HG03354 (cell line): ENCODE measurements around the gene PRSS56.
"Not testable (repeated sequence)": the region's sequence is repeated elsewhere in the genome, so short reads cannot be mapped to it uniquely, and the experiment has no call there.

Experiments
- ATAC-seq: cut with Tn5 transposase; IDR thresholded peaks from one replicate; pipeline ENCODE4 v1.9.1; 2021; ENCODE audit warnings: mild to moderate bottlenecking; ENCODE audit not compliant: unreplicated experiment, poor library complexity, severe bottlenecking

PRSS56 gene

DNA sequence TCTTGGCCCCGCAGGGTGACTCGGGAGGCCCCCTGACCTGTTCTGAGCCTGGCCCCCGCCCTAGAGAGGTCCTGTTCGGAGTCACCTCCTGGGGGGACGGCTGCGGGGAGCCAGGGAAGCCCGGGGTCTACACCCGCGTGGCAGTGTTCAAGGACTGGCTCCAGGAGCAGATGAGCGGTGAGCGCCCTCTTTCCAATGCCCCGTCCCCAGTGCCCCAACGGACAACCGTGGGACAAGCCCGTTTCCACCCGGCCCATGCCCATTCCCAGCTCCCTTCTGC is 3.2 kb downstream of the PRSS56 start:
- no peak for ATAC-seq

GRCh38 chr2:232523682-232524597 is 3.8 kb downstream of the PRSS56 start:
- no peak for ATAC-seq

- no peak for ATAC-seq
Measured at GRCh38 chr2:232524771-232525170, 4.6 kb downstream of the PRSS56 start.

GRCh38 chr2:232525199-232525598 is 5.0 kb downstream of the PRSS56 start:
- ATAC-seq = no peak

GRCh38 chr2:232525791-232526371 is 5.7 kb downstream of the PRSS56 start, which contains the start of gene CHRND:
Gene CHRND (plus strand): TSS chr2:232526160. CDS start chr2:232526216, 56 bp downstream.
- ATAC-seq = no peak

DNA sequence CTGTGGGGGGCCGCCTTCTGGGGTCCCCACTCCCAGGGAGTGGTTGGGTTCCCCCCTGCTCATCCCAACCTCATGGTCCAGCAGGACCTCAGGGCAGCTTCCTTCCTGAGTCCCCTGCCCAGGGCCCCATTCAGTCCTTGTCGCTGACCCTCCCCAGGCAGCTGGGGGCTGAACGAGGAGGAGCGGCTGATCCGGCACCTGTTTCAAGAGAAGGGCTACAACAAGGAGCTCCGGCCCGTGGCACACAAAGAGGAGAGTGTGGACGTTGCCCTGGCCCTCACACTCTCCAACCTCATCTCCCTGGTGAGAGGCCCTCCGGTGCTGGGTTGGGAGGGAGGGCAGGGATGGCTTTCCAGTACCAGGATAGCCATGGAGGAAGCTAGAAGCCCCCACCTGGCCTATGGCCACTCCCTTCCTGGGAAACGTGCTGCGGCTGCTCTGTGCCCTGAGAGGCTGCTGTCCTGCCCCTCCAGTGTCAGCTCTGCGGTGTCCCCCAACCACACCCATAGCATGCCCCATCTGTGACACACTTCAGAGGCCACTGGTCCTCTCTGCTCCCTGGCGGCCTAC is 6.3 kb downstream of the PRSS56 start:
- no peak for ATAC-seq

- ATAC-seq = no peak
Measured at GRCh38 chr2:232527905-232528470, 7.8 kb downstream of the PRSS56 start.

DNA sequence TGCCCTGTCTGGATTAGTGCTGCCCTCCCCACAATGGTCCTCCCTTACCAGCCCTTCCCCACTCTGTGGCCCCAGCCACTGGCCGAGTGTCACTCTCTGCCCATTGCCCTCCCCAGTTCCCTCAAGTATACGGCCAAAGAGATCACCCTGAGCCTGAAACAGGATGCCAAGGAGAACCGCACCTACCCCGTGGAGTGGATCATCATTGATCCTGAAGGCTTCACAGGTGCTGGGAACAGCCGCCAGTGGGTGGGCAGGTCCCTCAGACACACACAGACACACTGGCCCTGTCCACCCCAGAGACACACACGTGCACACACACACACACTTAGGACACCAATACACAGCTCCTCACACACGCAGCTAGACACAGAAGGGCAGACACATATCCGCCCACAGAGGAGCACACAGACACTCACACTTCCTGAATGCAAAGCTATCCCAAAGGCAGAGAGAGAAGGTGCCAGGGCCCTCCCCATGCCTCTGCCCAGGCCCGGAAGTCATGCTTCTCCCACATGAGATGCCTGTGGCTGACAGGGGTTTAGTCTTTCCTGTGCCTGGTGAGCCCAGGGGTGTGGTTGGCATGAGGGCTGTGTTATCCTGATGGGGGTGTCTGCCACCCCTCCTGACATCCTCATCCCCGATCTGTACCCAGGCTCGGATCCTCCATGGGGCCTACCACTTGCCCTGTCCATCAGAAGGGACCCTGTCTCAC is 8.7 kb downstream of the PRSS56 start:
- no peak for ATAC-seq

- ATAC-seq = no peak
Measured at GRCh38 chr2:232529806-232530547, 9.8 kb downstream of the PRSS56 start.

DNA sequence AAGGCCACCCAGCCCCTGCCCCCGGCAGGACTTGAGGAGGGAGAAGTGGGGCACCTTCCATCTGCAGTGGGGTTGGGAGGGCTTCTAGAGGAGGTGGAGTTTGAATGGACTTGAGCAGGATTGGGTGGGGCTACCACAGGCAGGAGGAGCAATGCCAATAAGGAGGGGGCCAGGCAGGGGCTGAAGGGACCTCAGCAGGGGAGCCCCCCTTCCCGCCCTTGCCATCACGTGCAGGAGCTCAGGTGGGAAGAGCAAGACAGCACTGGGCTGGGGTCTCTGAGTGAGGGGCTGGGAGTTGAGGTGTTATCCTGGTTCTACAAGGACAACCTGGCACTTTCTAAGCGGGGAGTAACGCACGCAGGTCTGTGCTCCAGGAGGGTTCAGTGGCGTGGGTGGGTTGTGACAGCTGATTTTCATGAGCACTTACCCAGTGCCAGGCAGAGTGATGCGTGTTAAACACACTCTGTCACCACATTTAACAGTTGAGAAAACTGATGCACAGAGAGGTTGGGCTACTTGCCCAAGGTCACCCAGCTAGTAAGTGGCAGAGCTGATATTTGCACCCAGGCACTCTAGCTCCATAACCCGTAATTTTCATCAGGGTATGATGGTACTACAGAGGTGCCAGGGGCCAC is 10.6 kb downstream of the PRSS56 start:
- no peak for ATAC-seq

DNA sequence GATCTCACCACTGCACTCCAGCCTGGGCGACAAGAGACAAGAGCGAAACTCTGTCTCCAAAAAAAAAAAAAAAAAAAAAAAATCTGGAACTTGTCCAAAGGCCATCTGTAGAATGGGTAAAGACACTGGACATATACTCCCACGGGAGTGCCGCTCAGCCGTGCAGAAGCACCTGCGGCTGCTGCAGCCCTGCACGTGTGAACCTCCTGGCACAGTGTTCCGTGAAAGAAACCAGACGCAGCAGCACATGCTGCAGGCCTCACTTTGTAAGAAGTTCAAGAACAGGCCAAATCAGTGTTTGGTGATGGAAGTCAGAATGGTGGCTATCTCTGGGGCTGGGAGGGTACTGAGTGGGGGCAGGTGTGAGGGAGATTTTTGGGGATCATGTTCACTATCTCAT is 12.2 kb downstream of the PRSS56 start:
- ATAC-seq = no peak

DNA sequence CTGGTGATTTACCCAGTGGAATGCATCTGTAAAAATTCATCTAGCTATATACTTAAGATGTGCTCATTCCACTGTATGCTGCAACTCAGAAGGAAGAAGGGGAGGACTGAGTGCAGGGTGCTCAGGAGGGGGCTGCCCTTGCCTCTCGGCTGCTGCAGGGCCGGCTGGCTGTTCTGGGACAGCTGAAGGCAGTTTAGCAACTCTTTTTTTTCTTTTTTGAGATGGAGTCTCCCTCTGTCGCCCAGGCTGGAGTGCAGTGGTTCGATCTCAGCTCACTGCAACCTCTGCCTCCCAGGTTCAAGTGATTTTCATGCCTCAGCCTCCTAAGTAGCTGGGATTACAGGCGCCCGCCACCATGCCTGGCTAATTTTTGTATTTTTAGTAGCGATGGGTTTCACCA is 12.6 kb downstream of the PRSS56 start:
- ATAC-seq = not testable (repeated sequence)

GRCh38 chr2:232533944-232534710 is 13.9 kb downstream of the PRSS56 start:
- ATAC-seq = no peak

DNA sequence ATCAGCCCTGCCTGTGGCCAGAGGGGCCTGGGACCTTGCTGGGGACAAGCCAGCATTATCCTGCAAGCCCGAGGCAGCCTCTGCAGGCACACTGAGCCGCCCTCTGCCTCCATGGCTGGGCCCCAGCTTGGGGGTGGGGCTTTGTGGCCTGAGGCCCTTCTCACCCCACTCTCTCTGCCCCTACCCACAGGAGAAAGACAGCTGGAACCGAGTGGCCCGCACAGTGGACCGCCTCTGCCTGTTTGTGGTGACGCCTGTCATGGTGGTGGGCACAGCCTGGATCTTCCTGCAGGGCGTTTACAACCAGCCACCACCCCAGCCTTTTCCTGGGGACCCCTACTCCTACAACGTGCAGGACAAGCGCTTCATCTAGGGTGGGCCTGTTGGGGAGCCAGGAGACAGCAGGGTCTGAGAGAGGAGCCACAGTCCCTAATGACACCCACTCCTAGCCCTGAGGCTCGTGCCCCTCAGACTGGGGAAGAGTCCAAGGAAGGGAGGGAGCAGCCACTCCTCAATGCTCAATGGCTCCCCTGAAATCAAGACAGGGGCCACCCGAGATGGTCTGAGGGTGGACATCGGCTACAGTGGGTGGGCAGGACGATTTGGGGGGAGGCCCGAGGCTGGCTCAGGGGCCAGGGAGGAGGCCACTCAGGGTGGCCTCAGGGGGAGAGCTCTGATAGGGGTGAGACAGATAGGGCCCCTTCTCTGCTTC is 14.9 kb downstream of the PRSS56 start:
- no peak for ATAC-seq

GRCh38 chr2:232535761-232536530 is 15.8 kb downstream of the PRSS56 start:
- ATAC-seq = no peak

DNA sequence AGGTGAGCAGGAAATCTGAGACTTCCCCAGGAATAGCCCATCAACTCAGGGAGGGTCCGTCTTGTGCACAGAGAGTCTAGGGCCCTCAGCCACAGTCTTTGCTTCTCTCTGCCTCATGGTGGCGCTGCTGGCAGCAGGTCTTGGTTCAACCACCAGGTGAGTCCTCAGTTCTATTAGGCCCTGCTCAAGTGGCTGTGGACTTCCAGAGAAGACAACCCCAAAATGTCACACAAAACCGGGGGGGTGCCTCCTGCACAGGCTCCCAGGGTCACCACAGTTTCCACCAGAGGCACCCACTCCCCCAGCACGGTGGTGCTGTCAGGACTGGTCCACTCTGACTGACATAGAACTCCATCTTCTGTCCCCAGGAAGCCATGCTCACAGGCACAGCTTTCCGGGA is 16.9 kb downstream of the PRSS56 start:
- no peak for ATAC-seq

- ATAC-seq = no peak
Measured at GRCh38 chr2:232537499-232537898, 17.3 kb downstream of the PRSS56 start.
